Stomach (tissue), 4 donors: ENCODE measurements around the gene USP3.

Experiments
- CTCF ChIP-seq, 7 experiments: fragments of 450-650 bp in 4 of 7; fragments of 200-600 bp in 3 of 7; sonication (generic) in 3 of 7; IDR thresholded peaks; one replicate each; pipeline ENCODE4 v1.5.1; 2016 to 2019; ENCODE audit warnings: antibody characterized with exemption in 7 of 7, control low read depth in 2 of 7, mild to moderate bottlenecking in 1 of 7
- EP300 ChIP-seq: sonication (generic); formaldehyde crosslinking; IDR thresholded peaks from one replicate; pipeline ENCODE4 v1.6.1; 2017; ENCODE audit warnings: antibody characterized with exemption
- POLR2A ChIP-seq, 4 donors: fragments of 450-650 bp; IDR thresholded peaks; one replicate each; pipeline ENCODE4 v1.6.1; 2016; ENCODE audit warnings: antibody characterized with exemption in 4 of 4, control low read depth in 2 of 4, mild to moderate bottlenecking in 1 of 4, moderate library complexity in 1 of 4

- TF ChIP-seq CTCF (IDR thresholded peaks at IDR 0.05) (no peak), POLR2A (IDR thresholded peaks at IDR 0.05) (no peak), EP300 (no peak)
These were observed 90.7 kb downstream of the USP3 start for GRCh38 chr15:63595065-63595464.
